Measurements from ENCODE around the gene PAPOLA. TPM values are rescaled to one million over a fixed set of nuclear protein-coding genes. Genes with fewer than 3 reads are reported as not detected.
A peak's percentile ranks its signal among the peaks of the same experiment; 100 is the strongest.

The PAPOLA gene
- total and polyA plus RNA-seq, 2 experiments from 2014 or later = 198 to 237 TPM

- no peak overlapping the region for H3K4me3 ChIP-seq
- H4K20me1 ChIP-seq (replicated peaks; ENCODE audit: insufficient read depth) = no peaks in the 10 kb centered on the region
- H3K27ac ChIP-seq (ENCODE audit: low read depth) = no peak overlapping the region
- ATAC-seq (peak; percentile 16), DNase-seq (ENCODE audit: low spot score) (peak; percentile 52)
- H3K36me3 ChIP-seq (ENCODE audit: insufficient read depth) = no peaks in the 10 kb centered on the region
- no peaks in the 10 kb centered on the region for H3K79me2 ChIP-seq (replicated peaks; ENCODE audit: insufficient read depth)
- no peaks in the 10 kb centered on the region for H3K27me3 ChIP-seq (ENCODE audit: insufficient read depth)
- H3K36me3 Mint-ChIP-seq (ENCODE audit: low read depth) = no peaks in the 10 kb centered on the region
- H2AFZ ChIP-seq = no peak overlapping the region
- no peak for TF ChIP-seq STAT1 (IDR thresholded peaks at IDR 0.05; ENCODE audit: unreplicated experiment)
- TF ChIP-seq POLR2AphosphoS5 (IDR thresholded peaks at IDR 0.05; ENCODE audit: low read depth) = no peak
- H3F3A ChIP-seq (replicated peaks; ENCODE audit: low read depth) = 0 out of 2 replicates have a peak, but pooled peaks cover 2% of the 10 kb centered on the region
- H3K27me3 Mint-ChIP-seq (ENCODE audit: insufficient read depth, low read depth, poor library complexity) = peaks cover 7% of the 10 kb centered on the region
- H3K4me2 ChIP-seq = no peak overlapping the region
- H3K9me3 Mint-ChIP-seq = no peaks in the 10 kb centered on the region; the same call in 2 of the 3 replicates
- H3K27ac Mint-ChIP-seq = no peak overlapping the region
- H3K4me1 Mint-ChIP-seq = peaks cover 32% of the 10 kb centered on the region
- no peak overlapping the region for H3K4me3 Mint-ChIP-seq
- H3K4me1 ChIP-seq (ENCODE audit: insufficient read depth) = peaks cover 19% of the 10 kb centered on the region
- no peaks in the 10 kb centered on the region for H3K9me2 ChIP-seq (ENCODE audit: insufficient read depth)
Measured at GRCh38 chr14:96581902-96582301, 79.7 kb downstream of the PAPOLA start.

- no peak for ATAC-seq
- H3K36me3 ChIP-seq (ENCODE audit: insufficient read depth) = no peaks in the 10 kb centered on the region
- H3K27me3 Mint-ChIP-seq (ENCODE audit: insufficient read depth, low read depth, poor library complexity) = peaks cover 7% of the 10 kb centered on the region
- TF ChIP-seq POLR2AphosphoS5 (IDR thresholded peaks at IDR 0.05; ENCODE audit: low read depth) = no peak
- no peak for TF ChIP-seq ZNF331 (CRISPR knock-in tag; IDR thresholded peaks at IDR 0.05; ENCODE audit: low read depth)
- TF ChIP-seq ETS1 (IDR thresholded peaks at IDR 0.05) = no peak
- no peak for TF ChIP-seq JUNB (IDR thresholded peaks at IDR 0.05; ENCODE audit: unreplicated experiment)
- no peak for TF ChIP-seq CTCF (conservative IDR thresholded peaks at IDR 0.05; ENCODE audit: low read depth in 2 of 2)
- no peak for TF ChIP-seq ZNF462 (CRISPR knock-in tag; IDR thresholded peaks at IDR 0.05)
- no peak for TF ChIP-seq REST (IDR thresholded peaks at IDR 0.05; ENCODE audit: unreplicated experiment)
- TF ChIP-seq NANOG (IDR thresholded peaks at IDR 0.05; ENCODE audit: borderline replicate concordance) = no peak
Measured at GRCh38 chr14:96582411-96582961, 80.3 kb downstream of the PAPOLA start.

More at GRCh38 chr14:96582411-96582961, 80.3 kb downstream of the PAPOLA start:
- H3F3A ChIP-seq (replicated peaks; ENCODE audit: low read depth) = 0 out of 2 replicates have a peak, but pooled peaks cover 2% of the 10 kb centered on the region
- Mint-ChIP-seq H3K9me3 (no peaks in the 10 kb centered on the region), H3K27ac (no peak overlapping the region), H3K4me3 (no peak overlapping the region), H3K36me3 (ENCODE audit: low read depth) (no peaks in the 10 kb centered on the region), H3K4me1 (peaks cover 32% of the 10 kb centered on the region)
- no peak overlapping the region for H3K27ac ChIP-seq (ENCODE audit: low read depth)
- no peak overlapping the region for H3K4me3 ChIP-seq
- H4K20me1 ChIP-seq (replicated peaks; ENCODE audit: insufficient read depth) = no peaks in the 10 kb centered on the region
- H3K4me1 ChIP-seq (ENCODE audit: insufficient read depth) = peaks cover 19% of the 10 kb centered on the region
- no peak overlapping the region for H3K4me2 ChIP-seq
- no peaks in the 10 kb centered on the region for H3K27me3 ChIP-seq (ENCODE audit: insufficient read depth)
- no peaks in the 10 kb centered on the region for H3K79me2 ChIP-seq (replicated peaks; ENCODE audit: insufficient read depth)
- no peak for DNase-seq (ENCODE audit: low spot score)
- H2AFZ ChIP-seq = no peak overlapping the region
- no peaks in the 10 kb centered on the region for H3K9me2 ChIP-seq (ENCODE audit: insufficient read depth)

Measured in GM23338 (cell line).